HepG2 (cell line): Measurements from ENCODE around the gene PNMA8B. TPM values are rescaled to one million over a fixed set of nuclear protein-coding genes. Genes with fewer than 3 reads are reported as not detected.

ENCODE experiments used
- ATAC-seq: fragments of 200-7000 bp; cut with Tn5 transposase; 3 replicates; pipeline ENCODE4 v1.9.1; 2020; ENCODE audit warnings: mild to moderate bottlenecking, moderate library complexity
- BruUV-seq: library from RNA; stranded (reverse); fragments of 400-500 nt; replicated peaks from 2 replicates; lab custom pipeline; 2021; lab: Mats Ljungman, UMichigan
- CTCF ChIA-PET: fragments of 300-600 bp; formaldehyde crosslinking; extraction: SDS; loops from one replicate; lab custom pipeline; 2021; ENCODE audit warnings: low total read pairs, inconsistent platforms, low intra/inter-chr PET ratio; lab: Yijun Ruan, JAX
- POLR2A ChIA-PET: fragments of 350-600 bp; sonication (Branson Sonifier 250); formaldehyde crosslinking; loops from one replicate; lab custom pipeline; 2020; ENCODE audit warnings: antibody characterized with exemption, inconsistent platforms; lab: Yijun Ruan, JAX
- DNase-seq: peaks from one replicate; pipeline ENCODE4 v3.0.0-alpha.2; 2015; ENCODE audit warnings: low spot score
- FAIRE-seq: peaks from 3 replicates; lab custom pipeline; 2011; peaks lifted over from hg19 to GRCh38; lab: Jason Lieb, UNC
- H2AFZ ChIP-seq: one replicate; pipeline ENCODE4 v1.6.1; 2011; ENCODE audit warnings: low read length, inconsistent platforms
- H3K27ac ChIP-seq: fragments of 300-600 bp; 3 replicates; pipeline ENCODE4 v1.8.0; 2011; ENCODE audit warnings: mixed run types, mild to moderate bottlenecking, mixed read lengths, low read length, inconsistent platforms; ENCODE audit not compliant: insufficient read depth; ENCODE audit errors: extremely low read length
- H3K27me3 ChIP-seq, 2 experiments: fragments of 200-600 bp in 1 of 2; 2 replicates in 1 of 2; 3 replicates in 1 of 2; pipeline versions ENCODE4 v1.6.0 to v1.8.0; 2011; ENCODE audit warnings: low read length in 2 of 2, mild to moderate bottlenecking in 2 of 2, moderate library complexity in 2 of 2, inconsistent platforms in 1 of 2; ENCODE audit not compliant: insufficient read depth in 2 of 2, control insufficient read depth in 1 of 2
- H3K36me3 ChIP-seq, 2 experiments: fragments of 200-600 bp in 1 of 2; replicated peaks in 1 of 2; 2 replicates in 1 of 2; 3 replicates in 1 of 2; pipeline versions ENCODE4 v1.5.1 to v1.8.0; 2011; ENCODE audit warnings: low read length in 2 of 2, inconsistent platforms in 1 of 2; ENCODE audit not compliant: insufficient read depth in 2 of 2, control insufficient read depth in 1 of 2
- H3K4me1 ChIP-seq: 2 replicates; pipeline ENCODE4 v1.5.1; 2012; ENCODE audit warnings: low read length, inconsistent platforms; ENCODE audit not compliant: insufficient read depth
- H3K4me2 ChIP-seq: 2 replicates; pipeline ENCODE4 v1.6.0; 2011; ENCODE audit warnings: low read depth, low read length, inconsistent platforms
- H3K4me3 ChIP-seq, 3 experiments: fragments of 200-600 bp in 1 of 3; sonication (generic), shearing (Covaris generic) in 1 of 3; replicated peaks in 1 of 3; 2 replicates each; pipeline ENCODE4 v1.5.1; 2011 to 2016; ENCODE audit warnings: low read length in 3 of 3, inconsistent platforms in 2 of 3, low read depth in 2 of 3, mild to moderate bottlenecking in 2 of 3, control low read depth in 1 of 3, mixed read lengths in 1 of 3; ENCODE audit not compliant: insufficient read depth in 1 of 3
- H3K79me2 ChIP-seq: one replicate; pipeline ENCODE4 v1.6.1; 2011; ENCODE audit warnings: low read length, inconsistent platforms; ENCODE audit not compliant: insufficient read depth
- H3K9ac ChIP-seq: 2 replicates; pipeline ENCODE4 v1.6.0; 2011; ENCODE audit warnings: mild to moderate bottlenecking, low read depth, low read length, inconsistent platforms; ENCODE audit not compliant: insufficient read depth
- H3K9me3 ChIP-seq: 2 replicates; pipeline ENCODE4 v1.5.1; 2012; ENCODE audit warnings: mild to moderate bottlenecking, low read length
- H4K20me1 ChIP-seq: 2 replicates; pipeline ENCODE4 v1.6.0; 2011; ENCODE audit warnings: inconsistent platforms, mild to moderate bottlenecking, low read length, moderate library complexity; ENCODE audit not compliant: insufficient read depth
- CBFB ChIP-seq: sonication (generic); formaldehyde crosslinking; IDR thresholded peaks from 2 replicates; pipeline ENCODE4 v1.4.0; 2020; ENCODE audit warnings: missing genetic modification reagents
- HNRNPLL ChIP-seq: fragments of 200-400 bp; formaldehyde crosslinking; IDR thresholded peaks from 2 replicates; pipeline ENCODE4 v1.6.1; 2017; ENCODE audit warnings: mild to moderate bottlenecking, low read depth, low read length; ENCODE audit not compliant: poor library complexity, severe bottlenecking
- LRRFIP1 ChIP-seq: sonication (generic); formaldehyde crosslinking; conservative IDR thresholded peaks from 2 replicates; pipeline ENCODE4 v1.4.0; 2020; ENCODE audit warnings: missing genetic modification reagents
- RFXANK ChIP-seq: IDR thresholded peaks from 2 replicates; pipeline ENCODE4 v1.6.1; 2016
- TEF ChIP-seq: sonication (generic); formaldehyde crosslinking; IDR thresholded peaks from 2 replicates; pipeline ENCODE4 v1.5.0; 2020; ENCODE audit warnings: missing genetic modification reagents
- ZNF124 ChIP-seq: sonication (generic); formaldehyde crosslinking; IDR thresholded peaks from 2 replicates; pipeline ENCODE4 v1.4.0; 2020; ENCODE audit warnings: missing genetic modification reagents
- ZNF510 ChIP-seq: sonication (generic); formaldehyde crosslinking; IDR thresholded peaks from 2 replicates; pipeline ENCODE4 v1.4.0; 2020; ENCODE audit warnings: low read depth, mild to moderate bottlenecking, missing genetic modification reagents
- ZNF770 ChIP-seq: sonication (generic); formaldehyde crosslinking; IDR thresholded peaks from 2 replicates; pipeline ENCODE4 v1.5.0; 2020; ENCODE audit warnings: mild to moderate bottlenecking, missing genetic modification reagents
- ZNF780A ChIP-seq: sonication (generic); formaldehyde crosslinking; IDR thresholded peaks from 2 replicates; pipeline ENCODE4 v1.8.0; 2022; ENCODE audit warnings: mild to moderate bottlenecking, missing genetic modification reagents, moderate library complexity
- ZSCAN9 ChIP-seq: IDR thresholded peaks from 2 replicates; pipeline ENCODE4 v1.6.1; 2016; ENCODE audit warnings: borderline replicate concordance
- ZXDC ChIP-seq: sonication (generic); formaldehyde crosslinking; IDR thresholded peaks from 2 replicates; pipeline ENCODE4 v1.5.0; 2020; ENCODE audit warnings: mild to moderate bottlenecking, missing genetic modification reagents
- WGBS: methylation state at CpG from one replicate; pipeline ENCODE4 v1.1.6; 2017; ENCODE audit warnings: low lambda C conversion rate; 5-methylcytosine and 5-hydroxymethylcytosine counted together
- in situ Hi-C: cut with HindIII; loops from 2 replicates; pipeline ENCODE4 v1.10.0; 2017; ENCODE audit warnings: low pct_unique_long_range_greater_than_20kb; ENCODE audit not compliant: extremely low pct_ligation_motif_present
- intact Hi-C: fragments of 100-400 bp; cut with micrococcal nuclease; formaldehyde crosslinking; loops from one replicate; pipeline ENCODE4 v1.10.0; 2022; ENCODE audit not compliant: unreplicated experiment
- polyA plus RNA-seq, 8 experiments: library from polyadenylated mRNA; depleted of rRNA in 3 of 8; stranded (reverse) in 7 of 8; unstranded in 1 of 8; fragments of >200 nt; fragmentation: Illumina TruSeq in 4 of 8; extraction: Trizol in 4 of 8; gene quantifications; 2 replicates each; pipeline versions ENCODE4 v1.2.1 to v1.2.3, GENCODE V29; 2011 to 2016; ENCODE audit warnings: low read depth in 4 of 8, missing spikeins in 1 of 8, mixed read lengths in 1 of 8; ENCODE audit not compliant: insufficient read depth in 1 of 8
- total RNA-seq, 5 experiments: library from RNA; depleted of rRNA; stranded (reverse); fragments of >200 nt; fragmentation: Illumina TruSeq; extraction: Trizol; gene quantifications; 2 replicates each; pipeline ENCODE4 v1.2.3, GENCODE V29; 2016; ENCODE audit warnings: low read depth in 1 of 5

The PNMA8B gene
- total and polyA plus RNA-seq, 2 of the 13 experiments (the other 11 are each of a cell fraction or from before 2014, with no cell fraction given): not detected

- TF ChIP-seq ZXDC (CRISPR knock-in tag): no peak
- no peak for TF ChIP-seq TEF (CRISPR knock-in tag)
- no peak for TF ChIP-seq ZSCAN9
- no peak for TF ChIP-seq ZNF510 (CRISPR knock-in tag)
- TF ChIP-seq, all 625 proteins: peak for 0
These were observed 43.5 kb downstream of the PNMA8B start (continued) for GRCh38 chr19:46452186-46452585.

- H3K9ac ChIP-seq: no peak overlapping the region
- no peak overlapping the region for H3K4me3 ChIP-seq
- no peak overlapping the region for H2AFZ ChIP-seq
- POLR2A ChIA-PET: no interaction called here
- no TSS peak for BruUV-seq
- ATAC-seq: no peak
- H3K79me2 ChIP-seq: no peaks in the 10 kb centered on the region
- WGBS: 14% methylated on average over 6 of the region's 6 CpGs
- no peak overlapping the region for H3K27ac ChIP-seq
- no peak overlapping the region for H3K4me2 ChIP-seq
- H3K4me1 ChIP-seq: no peaks in the 10 kb centered on the region
- no peaks in the 10 kb centered on the region for H4K20me1 ChIP-seq
- H3K36me3 ChIP-seq: no peaks in the 10 kb centered on the region
- CTCF ChIA-PET: no interaction called here
- no peak for DNase-seq
- H3K27me3 ChIP-seq: no peaks in the 10 kb centered on the region
- no peaks in the 10 kb centered on the region for H3K9me3 ChIP-seq
- intact Hi-C loops (no loop called here), in situ Hi-C loops (no loop called here)
- FAIRE-seq: no peak
- TF ChIP-seq HNRNPLL (no peak), ZNF770 (CRISPR knock-in tag) (no peak), CBFB (CRISPR knock-in tag) (no peak), ZNF780A (CRISPR knock-in tag) (no peak), ZNF124 (CRISPR knock-in tag) (no peak), RFXANK (CRISPR knock-in tag) (no peak), LRRFIP1 (no peak)
These were observed 44.3 kb downstream of the PNMA8B start for GRCh38 chr19:46451352-46451751.
